HTR-8/SVneo (cell line): ENCODE results near the gene EXOSC3.
"Not testable (repeated sequence)": the region's sequence is repeated elsewhere in the genome, so short reads cannot be mapped to it uniquely, and the experiment has no call there.

ENCODE experiments used
- DNase-seq: peaks from one replicate; pipeline ENCODE4 v3.0.0; 2011; ENCODE audit warnings: low spot score, mixed read lengths; ENCODE audit not compliant: insufficient read length
- FAIRE-seq: peaks from 2 replicates; lab custom pipeline; 2011; peaks lifted over from hg19 to GRCh38; lab: Jason Lieb, UNC

EXOSC3 gene

DNA sequence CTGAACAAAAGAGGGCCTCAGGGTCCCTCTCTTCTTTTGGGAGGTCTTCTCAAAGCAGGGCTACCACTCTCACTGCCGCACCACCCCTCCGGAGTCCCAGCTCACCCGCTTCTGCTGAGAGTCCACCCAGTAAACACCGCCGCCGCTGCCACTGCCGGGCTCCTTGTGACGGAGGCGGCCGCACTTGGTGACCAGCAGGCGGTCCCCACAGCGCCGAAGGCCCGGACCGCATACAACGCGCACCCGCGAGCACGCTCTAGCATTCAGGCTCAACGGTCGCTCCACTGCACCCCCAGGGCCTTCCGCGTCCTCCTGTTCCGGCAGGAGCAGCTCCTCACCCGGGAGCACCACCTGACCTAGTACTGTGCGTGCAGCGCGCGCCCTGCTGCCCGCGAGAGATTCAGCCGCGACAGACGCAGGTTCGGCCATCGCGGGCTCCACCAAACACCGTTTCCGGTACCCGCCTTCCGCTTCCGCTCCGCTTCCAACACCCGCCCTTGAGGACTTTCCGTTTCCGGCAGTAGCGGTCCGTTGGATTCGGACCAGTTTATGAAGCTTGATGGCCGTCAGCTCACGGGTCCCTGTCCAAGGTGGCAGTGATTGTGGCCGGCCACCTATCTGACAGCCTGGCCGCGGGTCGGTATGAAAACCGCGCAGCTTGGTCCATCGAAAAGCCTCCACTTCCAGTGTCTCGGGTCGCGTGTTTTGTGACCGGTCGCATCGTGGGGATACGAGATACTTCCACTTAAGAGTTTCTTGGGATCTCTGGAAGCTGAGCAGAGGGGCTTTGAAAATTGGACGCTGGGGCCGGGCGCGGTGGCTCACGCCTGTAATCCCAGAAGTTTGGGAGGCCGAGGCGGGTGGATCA is at the start of gene EXOSC3:
Gene EXOSC3, minus strand, starts transcription at position 449 of the 868 bp plus-strand sequence. Its CDS starts 20 bp downstream, at position 429.
- peak; percentile 76 for FAIRE-seq

DNA sequence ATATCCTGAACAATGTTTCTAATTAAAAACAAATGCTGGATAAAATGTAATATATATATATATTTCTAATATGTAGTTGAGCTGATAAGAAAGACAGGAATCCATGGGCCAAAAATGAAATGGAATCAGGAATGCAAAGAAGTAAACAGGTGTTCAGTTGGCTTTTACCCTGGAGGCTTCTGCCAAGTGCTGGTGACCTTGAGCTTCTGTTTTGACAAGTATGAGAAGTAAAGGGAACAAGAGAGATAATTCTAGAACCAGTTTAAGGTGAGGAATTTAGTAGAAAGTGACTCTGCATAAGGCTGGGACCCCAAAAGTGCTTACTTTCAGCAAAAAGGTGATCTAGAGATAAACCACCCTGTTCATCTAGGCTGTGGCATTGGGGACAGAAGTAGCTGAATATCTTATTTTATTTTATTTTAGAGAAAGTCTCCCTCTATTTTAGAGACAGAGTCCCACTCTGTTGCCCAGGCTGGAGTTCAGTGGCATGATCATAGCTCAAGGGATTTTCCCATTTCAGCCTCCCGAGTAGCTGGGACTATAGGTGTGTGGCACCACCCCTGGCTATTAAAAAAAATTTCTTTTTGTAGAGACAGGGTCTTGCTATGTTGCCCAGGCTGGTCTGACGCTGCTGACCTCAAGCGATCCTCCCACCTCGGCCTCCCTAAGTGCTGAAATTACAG is 42.8 kb upstream of the EXOSC3 start:
- DNase-seq (no peak), FAIRE-seq (no peak)

More for the DNA sequence above, at the start of gene EXOSC3:
- DNase-seq: peak; percentile 83

DNA sequence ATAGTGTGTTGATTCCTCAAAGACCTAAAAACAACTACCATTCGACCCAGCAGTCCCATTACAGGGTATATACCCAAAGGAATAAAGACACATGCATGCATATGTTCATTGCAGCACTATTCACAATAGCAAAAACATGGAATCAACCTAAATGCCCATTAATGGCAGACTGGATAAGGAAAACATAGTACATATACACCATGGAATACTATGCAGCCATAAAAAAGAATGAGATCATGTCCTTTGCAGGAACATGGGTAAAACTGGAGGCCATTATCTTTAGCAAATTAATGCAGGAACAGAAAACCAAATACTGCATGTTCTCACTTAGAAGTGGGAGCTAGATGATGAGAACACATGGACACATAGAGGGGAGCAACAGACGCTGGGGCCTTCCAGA is 40.3 kb upstream of the EXOSC3 start:
- not testable (repeated sequence) for FAIRE-seq, DNase-seq

DNA sequence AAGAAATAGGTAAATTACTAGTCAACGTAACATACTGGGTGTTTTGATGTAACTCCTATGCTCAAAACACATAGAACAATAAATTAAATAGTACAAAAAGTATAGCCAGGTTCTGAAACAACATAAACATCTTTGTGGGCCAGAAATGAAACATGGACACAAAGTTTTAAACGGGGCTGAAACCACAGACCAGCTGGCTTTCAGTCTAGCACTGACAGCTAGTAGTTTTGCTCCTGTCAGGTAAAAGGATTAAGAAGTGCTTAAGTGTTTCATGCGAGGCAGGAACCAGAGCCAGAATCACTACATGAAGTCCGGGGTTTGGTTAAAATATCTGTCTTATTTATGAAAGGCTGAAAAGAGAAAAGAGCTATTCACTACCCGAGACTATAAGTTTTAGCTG is 35.3 kb upstream of the EXOSC3 start:
- FAIRE-seq: no peak
- no peak for DNase-seq

DNA sequence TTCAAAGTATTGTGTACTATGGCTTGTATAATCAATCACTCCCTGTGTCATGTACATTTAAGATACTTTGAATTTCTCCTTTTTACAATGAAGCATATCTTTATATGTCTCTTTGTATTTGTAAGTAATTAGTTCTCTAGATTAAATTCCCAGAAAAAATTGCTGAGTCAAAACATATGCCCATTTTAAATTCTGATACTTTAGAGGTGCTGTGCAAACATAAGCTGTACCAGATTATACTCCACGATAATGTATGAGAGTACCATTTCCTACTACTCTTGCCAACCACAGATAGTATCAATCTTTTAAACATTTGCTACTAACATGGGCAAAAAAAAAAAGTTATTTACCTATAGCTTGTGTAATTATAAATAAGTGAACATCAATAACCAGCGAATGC is 34.0 kb upstream of the EXOSC3 start:
- no peak for FAIRE-seq
- no peak for DNase-seq

DNA sequence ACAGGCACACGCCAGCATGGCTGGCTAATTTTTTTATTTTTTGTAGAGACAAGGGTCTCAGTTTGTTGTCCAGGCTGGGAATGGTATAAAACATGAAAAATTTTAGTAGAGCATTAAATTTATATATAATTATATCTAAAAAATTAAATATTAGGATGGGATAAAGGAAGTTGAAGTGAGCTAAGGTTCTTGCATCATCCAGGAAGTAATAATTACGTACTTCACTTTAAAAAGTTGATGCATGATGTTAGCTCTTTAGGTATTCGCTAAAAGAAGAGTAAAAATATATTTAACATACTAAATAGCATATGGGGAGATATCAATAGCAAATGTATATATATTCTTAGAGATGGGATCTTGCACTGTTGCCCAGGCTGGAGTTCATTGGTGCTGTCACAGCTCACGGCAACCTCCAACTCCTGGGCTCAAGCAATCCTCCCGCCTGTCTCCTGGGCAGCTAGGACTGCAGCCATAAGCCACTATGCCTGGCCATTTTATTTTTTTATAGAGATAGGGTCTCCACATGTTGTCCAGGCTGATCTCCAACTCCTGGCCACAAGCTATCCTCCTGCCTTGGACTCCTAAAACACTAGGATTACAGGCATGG is 28.0 kb upstream of the EXOSC3 start:
- FAIRE-seq: no peak
- no peak for DNase-seq

DNA sequence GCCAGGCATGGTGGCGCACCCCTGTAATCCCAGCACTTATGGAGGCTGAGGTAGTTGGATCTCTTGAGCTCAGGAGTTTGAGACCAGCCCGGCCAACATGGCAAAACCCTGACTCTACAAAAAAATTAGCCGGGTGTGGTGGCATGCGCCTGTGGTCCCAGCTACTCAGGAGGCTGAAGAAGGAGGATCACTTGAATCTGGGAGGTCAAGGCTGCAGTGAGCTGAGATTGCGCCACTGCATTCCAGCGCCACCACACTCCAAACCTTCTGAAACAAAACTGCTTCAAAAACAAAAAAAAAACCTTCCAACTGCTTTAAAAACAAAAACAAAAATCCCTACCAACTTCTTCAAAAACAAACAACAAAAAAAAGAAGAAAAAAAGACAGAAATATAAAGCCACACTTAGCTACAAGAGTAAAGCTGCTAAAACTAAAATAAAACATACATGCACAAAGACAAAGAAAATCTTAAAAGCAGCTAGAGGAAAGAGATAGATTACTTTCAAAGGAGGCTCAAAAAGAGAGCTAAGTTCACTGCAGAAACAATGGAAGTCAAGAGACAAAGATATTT is 27.1 kb upstream of the EXOSC3 start:
- DNase-seq (no peak), FAIRE-seq (no peak)

DNA sequence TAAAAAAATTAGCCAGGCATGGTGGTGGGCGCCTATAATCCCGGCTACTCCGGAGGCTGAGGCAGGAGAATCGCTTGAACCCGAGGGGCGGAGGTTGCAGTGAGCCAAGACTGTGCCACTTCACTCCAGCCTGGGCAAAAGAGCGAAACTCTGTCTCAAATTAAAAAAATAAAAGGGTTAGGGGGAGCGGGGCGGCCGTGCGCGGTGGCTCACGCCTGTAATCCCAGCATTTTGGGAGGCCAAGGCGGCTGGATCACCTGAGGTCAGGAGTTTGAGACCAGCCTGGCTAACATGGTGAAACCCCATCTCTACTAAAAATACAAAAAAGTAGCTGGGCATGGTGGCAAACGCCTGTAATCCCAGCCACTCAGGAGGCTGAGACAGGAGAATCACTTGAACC is 24.8 kb upstream of the EXOSC3 start:
- DNase-seq, FAIRE-seq: not testable (repeated sequence)

DNA sequence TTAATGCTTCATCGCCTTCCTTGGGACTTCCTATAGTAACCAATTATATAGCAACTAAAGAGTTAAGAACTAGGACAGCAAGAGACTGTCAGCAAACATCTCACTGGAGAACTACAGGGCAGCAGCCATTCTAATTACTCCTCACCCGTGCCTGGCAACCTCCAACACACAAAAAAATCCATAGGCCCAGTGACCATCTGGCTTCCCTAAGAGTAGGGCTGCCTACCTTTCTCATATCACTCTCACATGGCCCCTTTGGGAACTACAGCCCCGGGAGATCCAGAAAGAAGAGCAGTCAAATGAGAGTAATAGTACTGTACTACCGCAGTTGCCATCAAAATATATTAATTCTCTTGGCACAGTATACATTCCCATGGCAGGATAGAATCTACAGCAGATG is 21.4 kb upstream of the EXOSC3 start:
- no peak for FAIRE-seq

DNA sequence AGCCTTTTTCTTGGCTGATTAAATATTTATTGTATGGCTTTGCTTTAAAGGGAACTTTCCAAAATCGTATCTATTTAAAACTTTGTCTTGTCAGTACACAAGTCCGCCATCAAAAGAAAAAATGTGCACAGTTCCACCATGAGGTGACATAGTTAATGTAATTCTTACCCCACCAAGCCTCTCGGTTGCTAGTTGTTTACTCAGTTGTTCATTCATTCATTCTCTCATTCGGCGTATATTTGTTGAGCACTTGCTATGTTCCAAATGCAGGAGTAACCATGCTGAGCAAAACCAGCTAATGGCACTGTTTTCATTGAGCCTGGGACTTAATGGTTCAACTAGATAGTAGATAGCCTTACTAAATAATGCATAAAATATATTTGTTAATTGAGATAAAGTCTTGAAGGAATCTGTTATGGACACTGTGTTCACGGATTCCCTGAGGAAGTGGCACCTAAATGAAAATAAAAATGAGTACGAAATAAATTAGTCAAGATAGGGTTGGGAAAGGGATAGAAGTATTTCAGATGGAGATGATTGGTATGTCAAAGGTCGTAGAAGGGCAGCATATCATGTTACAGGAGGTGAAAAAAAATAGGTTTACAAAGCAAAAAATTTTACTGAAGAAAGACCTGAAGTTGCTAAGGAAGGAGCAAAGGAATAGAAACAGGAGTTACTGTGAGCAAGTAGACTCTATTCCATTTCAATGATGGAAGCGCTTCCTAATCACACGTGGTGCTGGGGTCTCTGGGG is 17.3 kb upstream of the EXOSC3 start:
- DNase-seq (no peak), FAIRE-seq (no peak)

More for the DNA sequence above, 21.4 kb upstream of the EXOSC3 start:
- DNase-seq: no peak

DNA sequence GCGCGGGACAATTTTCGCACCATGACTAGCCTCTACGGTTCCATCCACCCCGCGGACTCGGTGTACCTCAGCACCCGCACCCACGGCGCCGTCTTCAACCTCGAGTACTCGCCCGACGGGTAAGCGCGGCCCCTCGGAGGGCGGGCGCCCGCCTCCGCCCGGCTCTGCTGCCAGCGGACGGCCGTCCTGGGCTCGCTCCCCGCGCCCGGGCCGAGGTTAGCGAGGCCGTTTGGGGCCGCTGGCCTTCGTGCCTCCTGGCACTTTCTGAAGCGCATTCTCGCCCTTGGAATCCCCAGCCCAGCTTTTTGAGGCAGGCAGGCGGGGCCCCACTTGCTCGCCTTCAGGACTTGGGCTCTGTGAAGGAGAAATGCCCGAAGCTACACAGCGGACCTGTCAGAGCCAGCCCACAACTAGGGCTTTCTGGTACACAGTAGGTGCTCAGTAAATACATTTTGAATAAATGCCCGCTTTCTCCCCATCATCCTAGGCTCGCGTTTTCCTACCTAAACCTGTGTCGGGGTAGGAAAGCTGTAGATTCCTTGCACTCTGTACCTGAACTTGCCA is 16.5 kb upstream of the EXOSC3 start:
- DNase-seq: peak; percentile 8
- no peak for FAIRE-seq

DNA sequence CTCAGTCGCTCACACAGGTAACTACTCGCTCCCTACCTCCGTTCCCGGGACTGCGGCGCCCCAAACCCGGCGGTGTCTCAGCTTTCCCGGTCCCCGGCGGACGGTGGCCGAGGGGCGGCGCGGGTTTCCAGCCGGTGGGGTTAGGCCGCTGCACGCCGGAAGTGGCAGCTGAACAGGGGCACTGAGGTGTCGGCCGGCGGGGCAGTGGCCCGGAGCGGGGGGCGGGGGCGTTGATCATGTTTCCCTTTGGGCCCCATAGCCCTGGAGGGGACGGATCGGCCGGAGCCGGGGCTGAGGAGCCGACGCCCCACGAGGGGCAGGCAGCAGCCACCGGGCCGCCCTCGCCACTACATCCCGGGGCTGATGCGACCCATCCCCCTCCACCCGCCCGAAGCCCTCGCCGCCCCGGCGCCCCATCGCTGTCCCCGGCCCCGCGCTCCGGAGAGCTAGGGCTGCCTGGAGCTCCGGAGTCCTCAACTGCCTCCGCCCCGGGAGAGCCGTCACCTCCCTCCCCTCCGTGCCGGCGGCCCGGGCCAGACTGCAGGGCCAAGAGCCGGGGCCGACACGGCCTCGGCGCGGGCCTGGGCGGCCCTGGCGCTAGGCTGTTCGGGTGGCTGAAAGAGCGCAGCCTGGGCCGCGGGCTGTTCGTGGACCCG is 15.9 kb upstream of the EXOSC3 start, which contains the start of gene DCAF10:
Gene DCAF10, plus strand, starts transcription at position 167 of the 656 bp plus-strand sequence. Its CDS starts 70 bp downstream, at position 237.
- peak; percentile 83 for DNase-seq
- peak; percentile 51 for FAIRE-seq

DNA sequence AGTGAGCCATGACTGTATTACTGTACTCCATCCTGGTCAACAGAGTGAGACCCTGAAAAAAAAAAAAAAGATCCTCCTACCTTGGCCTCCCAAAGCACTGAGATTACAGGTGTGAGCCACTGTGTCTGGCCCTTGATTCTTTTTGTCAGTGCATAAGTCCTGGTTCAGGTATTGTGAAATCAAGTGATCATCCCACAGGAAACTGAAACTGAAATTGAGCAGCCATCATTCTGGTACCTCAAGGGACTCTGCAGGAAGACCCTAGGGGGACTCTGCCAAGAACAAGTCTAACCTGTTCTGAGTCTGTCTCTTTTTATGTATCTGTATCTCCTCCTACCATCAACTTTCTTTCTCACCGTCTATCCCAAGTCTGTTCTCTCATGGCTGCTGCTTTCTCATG is 13.8 kb upstream of the EXOSC3 start:
- DNase-seq (no peak), FAIRE-seq (no peak)

DNA sequence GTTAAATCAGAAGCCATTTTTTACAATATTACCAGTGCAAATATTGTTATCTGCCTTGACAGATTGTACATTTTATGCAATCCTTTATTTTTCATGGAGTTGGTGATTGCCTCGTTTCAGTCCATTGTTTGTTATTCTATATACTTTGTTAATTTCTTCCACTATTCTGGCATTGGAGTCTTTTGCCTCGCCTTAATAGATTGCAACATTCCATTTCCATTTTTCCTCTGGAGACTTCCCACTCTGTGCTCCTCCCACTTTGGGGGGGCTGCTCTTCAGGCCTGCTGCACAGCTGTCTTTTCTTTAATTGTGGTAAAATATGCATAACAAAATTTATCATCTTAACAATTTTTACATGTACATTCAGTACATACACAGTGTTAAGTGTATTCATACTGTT is 11.4 kb upstream of the EXOSC3 start:
- FAIRE-seq (no peak), DNase-seq (no peak)

DNA sequence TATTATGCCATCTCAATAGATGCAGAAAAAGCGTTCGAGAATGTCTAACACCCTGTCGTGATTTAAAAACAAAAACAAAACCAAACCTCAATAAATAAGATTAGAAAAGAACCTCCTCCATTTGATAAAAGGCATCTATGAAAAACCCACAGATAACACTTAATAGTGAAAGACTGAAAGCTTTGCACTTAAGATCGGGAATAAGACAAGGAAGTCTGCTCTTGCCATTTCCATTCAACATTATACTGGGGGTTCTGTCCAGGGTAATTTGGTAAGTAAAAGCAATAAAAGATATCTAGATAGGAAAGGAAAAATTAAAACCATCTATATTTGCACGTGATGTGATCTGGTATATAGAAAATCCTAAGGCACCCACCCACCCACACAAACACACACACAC is 7.3 kb upstream of the EXOSC3 start:
- FAIRE-seq (no peak), DNase-seq (no peak)

DNA sequence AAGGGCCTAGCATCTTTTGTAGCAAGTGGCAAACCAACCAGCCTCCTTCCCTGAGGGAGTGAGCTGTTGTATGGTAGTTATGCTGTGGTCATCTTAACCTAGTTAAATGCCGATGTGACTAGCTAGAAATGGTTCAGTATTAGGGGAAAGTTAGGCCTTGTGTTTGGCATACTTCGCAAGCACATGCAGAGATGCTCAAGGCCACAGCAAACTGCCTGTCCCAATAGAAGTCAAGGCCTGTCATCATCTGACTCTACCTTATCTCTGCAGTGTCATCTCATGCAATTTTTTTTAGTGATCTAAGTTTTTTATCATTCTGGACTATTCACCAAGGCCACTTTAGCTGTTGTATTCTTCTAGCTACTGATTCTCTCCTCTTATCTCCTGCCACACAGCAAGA is 5.2 kb upstream of the EXOSC3 start:
- no peak for FAIRE-seq
- no peak for DNase-seq

DNA sequence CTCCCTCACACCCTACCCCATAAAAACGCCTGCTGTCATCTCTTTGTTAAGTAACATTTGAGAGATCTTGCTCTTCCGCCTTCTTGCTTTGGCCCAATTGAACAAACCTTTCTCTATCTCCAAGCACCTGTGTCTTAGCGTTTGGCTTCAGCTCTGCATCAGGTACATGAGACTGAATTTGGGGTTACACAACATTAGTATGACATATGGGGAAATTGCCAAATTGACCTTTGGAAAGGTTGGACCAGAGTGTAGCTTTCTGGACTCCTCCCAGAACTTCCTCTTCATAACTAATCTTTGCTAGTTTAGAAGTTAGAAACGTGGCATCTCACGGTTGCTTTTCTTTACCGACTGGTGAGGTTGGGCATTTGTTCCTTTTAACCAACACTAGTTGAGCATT is 3.5 kb upstream of the EXOSC3 start:
- FAIRE-seq (no peak), DNase-seq (no peak)

DNA sequence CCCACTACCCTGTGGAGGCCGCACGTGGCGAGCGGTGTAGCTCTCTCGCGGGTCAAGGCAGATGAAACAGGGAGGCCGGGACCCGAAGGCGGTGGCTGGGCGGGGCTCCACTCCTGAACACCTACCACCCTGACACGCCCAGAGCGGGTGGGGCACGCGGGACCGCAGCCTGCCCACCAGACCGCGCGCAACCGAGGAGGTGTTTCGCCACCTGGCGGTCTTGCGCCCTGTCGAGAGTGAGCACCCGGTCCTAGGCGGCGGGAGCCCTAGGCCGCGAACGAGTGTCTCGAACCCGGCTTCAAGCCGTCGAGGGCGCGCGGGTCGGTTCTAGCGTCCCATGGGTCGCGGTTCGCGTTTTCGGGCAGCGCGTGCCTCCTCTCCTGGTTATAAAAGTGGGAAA is 2.2 kb upstream of the EXOSC3 start:
- DNase-seq (no peak), FAIRE-seq (no peak)

DNA sequence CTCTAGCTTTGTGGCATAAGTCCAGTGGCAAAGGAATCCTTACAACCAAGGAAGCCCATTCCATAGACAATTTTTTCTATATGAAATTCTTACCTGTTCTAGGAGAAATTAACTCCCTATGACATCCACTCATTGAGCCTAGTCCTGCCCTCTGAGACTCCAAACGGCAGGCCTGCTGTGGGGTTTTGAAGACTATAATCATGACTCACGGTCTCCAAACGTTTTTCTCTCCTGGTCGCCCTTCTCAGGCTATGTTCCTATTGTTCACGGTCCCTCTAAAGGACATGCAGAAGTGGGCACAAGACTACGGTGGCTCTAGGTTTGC is 611 bp downstream of the EXOSC3 start:
- DNase-seq: no peak
- no peak for FAIRE-seq
